PC-3 (cell line): ENCODE measurements around the gene AAR2. TPM values are rescaled to one million over a fixed set of nuclear protein-coding genes. Genes with fewer than 3 reads are reported as not detected.

ENCODE experiments used
- ATAC-seq: fragments of 200-7000 bp; cut with Tn5 transposase; 2 replicates; pipeline ENCODE4 v1.9.1; 2020; ENCODE audit warnings: mild to moderate bottlenecking, moderate library complexity
- BruUV-seq: library from RNA; stranded (reverse); fragments of 400-500 nt; replicated peaks from 2 replicates; lab custom pipeline; 2021; lab: Mats Ljungman, UMichigan
- CTCF ChIA-PET: fragments of 300-600 bp; sonication (Branson Sonifier 250); formaldehyde crosslinking; loops from one replicate; lab custom pipeline; 2022; ENCODE audit warnings: antibody characterized with exemption; lab: Charles Lee
- POLR2A ChIA-PET: fragments of 300-600 bp; sonication (Branson Sonifier 250); formaldehyde crosslinking; loops from one replicate; lab custom pipeline; 2022; ENCODE audit warnings: antibody characterized with exemption; ENCODE audit not compliant: unreplicated experiment; lab: Charles Lee
- DNase-seq: peaks from one replicate; pipeline ENCODE4 v3.0.0-alpha.2; 2015
- H2AFZ ChIP-seq: fragments of 300-600 bp; sonication (generic); 2 replicates; pipeline ENCODE4 v1.6.0; 2016; ENCODE audit warnings: antibody characterized with exemption, low read length
- H3F3A ChIP-seq: fragments of 300-600 bp; sonication (generic); one replicate; pipeline ENCODE4 v1.6.0; 2017; ENCODE audit warnings: antibody characterized with exemption, low read length, control low read depth, mild to moderate bottlenecking; ENCODE audit not compliant: unreplicated experiment
- H3K27ac ChIP-seq: fragments of 300-600 bp; sonication (generic); 2 replicates; pipeline ENCODE4 v1.5.1; 2016; ENCODE audit warnings: mild to moderate bottlenecking, low read length
- H3K27me3 ChIP-seq: fragments of 300-600 bp; sonication (generic); 2 replicates; pipeline ENCODE4 v1.6.1; 2016; ENCODE audit warnings: low read length, mixed read lengths
- H3K36me3 ChIP-seq: fragments of 300-600 bp; sonication (generic); 2 replicates; pipeline ENCODE4 v1.6.1; 2016; ENCODE audit warnings: low read depth, mixed run types, low read length, mixed read lengths
- H3K4me1 ChIP-seq: fragments of 300-600 bp; sonication (generic); 2 replicates; pipeline ENCODE4 v1.5.1; 2016; ENCODE audit warnings: low read length; ENCODE audit not compliant: insufficient read depth
- H3K4me2 ChIP-seq: fragments of 300-600 bp; sonication (generic); 2 replicates; pipeline ENCODE4 v1.6.0; 2016; ENCODE audit warnings: low read length
- H3K4me3 ChIP-seq: fragments of 300-600 bp; sonication (generic); 2 replicates; pipeline ENCODE4 v1.5.1; 2016; ENCODE audit warnings: mild to moderate bottlenecking, low read length, mixed read lengths
- H3K79me2 ChIP-seq: fragments of 300-600 bp; sonication (generic); 2 replicates; pipeline ENCODE4 v1.6.1; 2017; ENCODE audit warnings: low read length, mixed read lengths
- H3K9ac ChIP-seq: fragments of 300-600 bp; sonication (generic); 2 replicates; pipeline ENCODE4 v1.6.0; 2016; ENCODE audit warnings: mild to moderate bottlenecking, low read length
- H3K9me2 ChIP-seq: fragments of 300-600 bp; sonication (generic); replicated peaks from 2 replicates; pipeline ENCODE4 v1.6.1; 2016; ENCODE audit warnings: mixed run types, low read length, mixed read lengths
- H3K9me3 ChIP-seq: fragments of 300-600 bp; sonication (generic); 2 replicates; pipeline ENCODE4 v1.6.1; 2016; ENCODE audit warnings: low read length, mixed read lengths
- H4K20me1 ChIP-seq: fragments of 300-600 bp; sonication (generic); 2 replicates; pipeline ENCODE4 v1.6.1; 2016; ENCODE audit warnings: low read length, mixed read lengths
- EZH2 ChIP-seq: fragments of 300-600 bp; sonication (generic); IDR thresholded peaks from one replicate; pipeline ENCODE4 v1.6.1; 2017; ENCODE audit warnings: antibody characterized with exemption, mild to moderate bottlenecking, low read length; ENCODE audit not compliant: unreplicated experiment
- EZH2phosphoT487 ChIP-seq: fragments of 300-600 bp; sonication (generic); IDR thresholded peaks from 2 replicates; pipeline ENCODE4 v1.6.1; 2018; ENCODE audit warnings: mild to moderate bottlenecking, antibody characterized with exemption, low read length, borderline replicate concordance
- intact Hi-C: fragments of 100-400 bp; cut with micrococcal nuclease; formaldehyde crosslinking; loops from 2 replicates; pipeline ENCODE4 v1.9.0; 2023
- total RNA-seq: library from RNA; depleted of rRNA; stranded (reverse); fragments of >200 nt; gene quantifications from 2 replicates; pipeline ENCODE4 v1.2.3, GENCODE V29; 2014
- TF ChIP-seq, protein P1 (sequence below): fragments of 300-600 bp; sonication (generic); conservative IDR thresholded peaks from 2 replicates; pipeline ENCODE4 v1.5.1; 2017; ENCODE audit warnings: antibody characterized with exemption, low read depth, mild to moderate bottlenecking, low read length

Gene AAR2
- total RNA-seq, 1 experiment from 2014 or later = 41.1 TPM

DNA sequence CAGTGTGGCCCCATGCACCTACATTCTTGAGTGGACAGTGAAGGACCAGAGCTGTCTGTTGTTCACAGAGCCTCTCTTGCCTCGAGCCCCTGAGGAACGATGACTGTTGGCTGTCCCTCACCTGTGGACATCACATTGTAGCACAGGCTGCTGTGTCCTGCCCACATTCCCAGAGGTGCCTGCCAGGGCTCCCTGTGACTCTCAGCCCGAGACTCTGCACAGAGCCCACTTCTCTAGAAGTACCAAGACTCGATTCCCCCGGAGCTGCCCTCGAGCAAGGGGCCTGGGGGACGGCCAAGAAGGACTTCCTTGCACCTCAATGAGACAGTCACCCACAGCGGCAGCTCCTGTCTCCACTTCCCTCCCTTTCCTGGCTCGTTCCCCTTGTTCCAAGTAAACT lies 41.3 kb downstream of the AAR2 start:
- no peak overlapping the region for H2AFZ ChIP-seq
- no peaks in the 10 kb centered on the region for H3F3A ChIP-seq
- no peak overlapping the region for H3K4me2 ChIP-seq
- H3K36me3 ChIP-seq = no peaks in the 10 kb centered on the region
- DNase-seq (no peak), ATAC-seq (no peak)
- H3K9me2 ChIP-seq = no peaks in the 10 kb centered on the region
- CTCF ChIA-PET = no interaction called here
- peaks cover 49% of the 10 kb centered on the region for H3K27me3 ChIP-seq
- intact Hi-C loops = no loop called here
- no peaks in the 10 kb centered on the region for H3K79me2 ChIP-seq
- H3K4me3 ChIP-seq = no peak overlapping the region
- POLR2A ChIA-PET = no interaction called here
- no TSS peak for BruUV-seq
- H4K20me1 ChIP-seq = no peaks in the 10 kb centered on the region
- H3K9ac ChIP-seq = no peak overlapping the region
- TF ChIP-seq, protein P1, sequence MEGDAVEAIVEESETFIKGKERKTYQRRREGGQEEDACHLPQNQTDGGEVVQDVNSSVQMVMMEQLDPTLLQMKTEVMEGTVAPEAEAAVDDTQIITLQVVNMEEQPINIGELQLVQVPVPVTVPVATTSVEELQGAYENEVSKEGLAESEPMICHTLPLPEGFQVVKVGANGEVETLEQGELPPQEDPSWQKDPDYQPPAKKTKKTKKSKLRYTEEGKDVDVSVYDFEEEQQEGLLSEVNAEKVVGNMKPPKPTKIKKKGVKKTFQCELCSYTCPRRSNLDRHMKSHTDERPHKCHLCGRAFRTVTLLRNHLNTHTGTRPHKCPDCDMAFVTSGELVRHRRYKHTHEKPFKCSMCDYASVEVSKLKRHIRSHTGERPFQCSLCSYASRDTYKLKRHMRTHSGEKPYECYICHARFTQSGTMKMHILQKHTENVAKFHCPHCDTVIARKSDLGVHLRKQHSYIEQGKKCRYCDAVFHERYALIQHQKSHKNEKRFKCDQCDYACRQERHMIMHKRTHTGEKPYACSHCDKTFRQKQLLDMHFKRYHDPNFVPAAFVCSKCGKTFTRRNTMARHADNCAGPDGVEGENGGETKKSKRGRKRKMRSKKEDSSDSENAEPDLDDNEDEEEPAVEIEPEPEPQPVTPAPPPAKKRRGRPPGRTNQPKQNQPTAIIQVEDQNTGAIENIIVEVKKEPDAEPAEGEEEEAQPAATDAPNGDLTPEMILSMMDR = no peak
- TF ChIP-seq EZH2 (no peak), EZH2phosphoT487 (no peak)
- H3K27ac ChIP-seq = no peak overlapping the region
- H3K4me1 ChIP-seq = no peaks in the 10 kb centered on the region
- H3K9me3 ChIP-seq = no peaks in the 10 kb centered on the region

- Histone ChIP-seq H3K27me3 (peaks cover 67% of the 10 kb centered on the region), H3K9me2 (no peaks in the 10 kb centered on the region), H3K4me3 (no peak overlapping the region), H3K4me2 (no peak overlapping the region), H3K9ac (no peak overlapping the region), H3K4me1 (no peaks in the 10 kb centered on the region), H3K27ac (no peak overlapping the region), H3F3A (no peaks in the 10 kb centered on the region), H2AFZ (no peak overlapping the region), H3K36me3 (no peaks in the 10 kb centered on the region), H4K20me1 (no peaks in the 10 kb centered on the region), H3K79me2 (no peaks in the 10 kb centered on the region), H3K9me3 (no peaks in the 10 kb centered on the region)
- no peak for ATAC-seq
- no peak for DNase-seq
- BruUV-seq = no TSS peak
- intact Hi-C loops = no loop called here
- ChIA-PET CTCF (no interaction called here), POLR2A (interaction anchor here (0.5 kb wide), 1 partner anchor 25 kb away, joined by 3 read pairs; no protein-coding TSS in a partner anchor)
- TF ChIP-seq, protein P1 = no peak
- TF ChIP-seq EZH2phosphoT487 = no peak
- TF ChIP-seq EZH2 = no peak
Measured at GRCh38 chr20:36279362-36279761, 43.1 kb downstream of the AAR2 start.

DNA sequence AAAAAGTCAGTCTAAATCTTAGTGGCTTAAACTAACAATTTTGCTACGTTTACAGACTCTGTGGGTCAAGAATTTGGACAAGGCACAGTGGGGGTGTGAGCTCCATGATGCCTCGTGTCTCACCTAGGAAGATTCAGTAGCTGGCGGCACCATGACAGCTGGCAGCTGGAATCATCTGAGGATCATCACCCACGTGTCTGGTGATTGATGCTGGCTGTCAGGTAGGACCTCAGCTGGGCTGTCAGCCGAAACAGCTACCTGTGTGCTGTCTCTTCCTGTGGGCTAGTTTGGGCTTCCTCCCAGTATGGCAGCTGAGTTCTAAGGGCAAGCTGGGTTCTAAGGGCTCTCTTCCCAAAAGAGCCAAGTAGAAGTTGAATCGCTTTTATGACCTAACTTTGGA lies 43.5 kb downstream of the AAR2 start:
- ATAC-seq (no peak), DNase-seq (no peak)
- H3K27me3 ChIP-seq = peaks cover 71% of the 10 kb centered on the region
- POLR2A ChIA-PET = interaction anchor here (0.5 kb wide), 1 partner anchor 25 kb away, joined by 3 read pairs; no protein-coding TSS in a partner anchor
- H3K4me1 ChIP-seq = no peaks in the 10 kb centered on the region
- intact Hi-C loops = no loop called here
- H3K9ac ChIP-seq = no peak overlapping the region
- TF ChIP-seq, protein P1 = no peak
- TF ChIP-seq EZH2 (no peak), EZH2phosphoT487 (no peak)
- H3K27ac ChIP-seq = no peak overlapping the region
- H3K79me2 ChIP-seq = no peaks in the 10 kb centered on the region
- H3K4me3 ChIP-seq = no peak overlapping the region
- no TSS peak for BruUV-seq
- no peaks in the 10 kb centered on the region for H3K9me3 ChIP-seq
- no peaks in the 10 kb centered on the region for H3K36me3 ChIP-seq
- CTCF ChIA-PET = no interaction called here
- no peaks in the 10 kb centered on the region for H4K20me1 ChIP-seq
- H2AFZ ChIP-seq = no peak overlapping the region
- H3K9me2 ChIP-seq = no peaks in the 10 kb centered on the region
- no peaks in the 10 kb centered on the region for H3F3A ChIP-seq
- no peak overlapping the region for H3K4me2 ChIP-seq
